Ectodermal cell (in vitro differentiated cells): ENCODE results near the gene DEPP1.

Experiments
- H3K27ac ChIP-seq: 2 replicates; pipeline ENCODE4 v1.7.0; 2013; ENCODE audit warnings: mild to moderate bottlenecking, low read depth, low read length; ENCODE audit not compliant: insufficient read depth, poor library complexity, severe bottlenecking
- H3K27me3 ChIP-seq: 2 replicates; pipeline ENCODE4 v1.7.0; 2013; ENCODE audit warnings: mild to moderate bottlenecking, low read length; ENCODE audit not compliant: insufficient read depth, control insufficient read depth, poor library complexity, severe bottlenecking
- H3K36me3 ChIP-seq: one replicate; pipeline ENCODE4 v1.7.0; 2013; ENCODE audit warnings: low read length; ENCODE audit not compliant: control insufficient read depth, insufficient read depth
- H3K4me1 ChIP-seq: one replicate; pipeline ENCODE4 v1.7.0; 2013; ENCODE audit warnings: low read length; ENCODE audit not compliant: control insufficient read depth, insufficient read depth
- H3K4me3 ChIP-seq: 2 replicates; pipeline ENCODE4 v1.7.0; 2013; ENCODE audit warnings: low read depth, low read length, control low read depth; ENCODE audit not compliant: insufficient read depth
- H3K9me3 ChIP-seq: 2 replicates; pipeline ENCODE4 v1.7.0; 2013; ENCODE audit warnings: mild to moderate bottlenecking, low read length, moderate library complexity; ENCODE audit not compliant: control insufficient read depth
- WGBS, 2 experiments: methylation state at CpG; one replicate each; pipeline ENCODE4 v1.1.7; 2013; ENCODE audit warnings: missing lambda C conversion rate in 2 of 2; 5-methylcytosine and 5-hydroxymethylcytosine counted together

DEPP1 gene

GRCh38 chr10:45001381-45002148, 23.0 kb upstream of the DEPP1 start:
- Histone ChIP-seq H3K36me3 (peaks cover 18% of the 10 kb centered on the region), H3K4me1 (peaks cover 4% of the 10 kb centered on the region), H3K27me3 (no peaks in the 10 kb centered on the region), H3K27ac (no peak overlapping the region), H3K9me3 (no peaks in the 10 kb centered on the region), H3K4me3 (peak overlapping the region; percentile 64)
- 26 to 33% methylated on average over 10 to 11 of the region's 13 CpGs for WGBS, 2 experiments

GRCh38 chr10:45000752-45001380, 22.3 kb upstream of the DEPP1 start, which contains the start of gene ZNF22:
TSS of gene ZNF22 (plus strand) at chr10:45000923. CDS start at chr10:45003369, 2,446 bp downstream.
- Histone ChIP-seq H3K4me1 (peaks cover 4% of the 10 kb centered on the region), H3K36me3 (peaks cover 18% of the 10 kb centered on the region), H3K4me3 (peak within 1 kb of the TSS; percentile 64), H3K27ac (peak within 1 kb of the TSS; percentile 78), H3K27me3 (no peaks in the 10 kb centered on the region), H3K9me3 (no peaks in the 10 kb centered on the region)
- WGBS, 2 experiments, result 2% methylated on average over 79 of the region's 79 CpGs

GRCh38 chr10:45000138-45000751, 21.6 kb upstream of the DEPP1 start:
- Histone ChIP-seq H3K4me1 (peaks cover 4% of the 10 kb centered on the region), H3K27me3 (no peaks in the 10 kb centered on the region), H3K36me3 (peaks cover 18% of the 10 kb centered on the region), H3K9me3 (no peaks in the 10 kb centered on the region), H3K4me3 (peak overlapping the region; percentile 64), H3K27ac (peak overlapping the region; percentile 78)
- 66 to 67% methylated on average over 12 of the region's 12 CpGs for WGBS, 2 experiments

GRCh38 chr10:44998146-44998631, 19.6 kb upstream of the DEPP1 start:
- Histone ChIP-seq H3K4me3 (no peak overlapping the region), H3K27ac (no peak overlapping the region), H3K27me3 (no peaks in the 10 kb centered on the region), H3K36me3 (peaks cover 4% of the 10 kb centered on the region), H3K4me1 (peaks cover 8% of the 10 kb centered on the region), H3K9me3 (no peaks in the 10 kb centered on the region)
- 93 to 95% methylated on average over 6 of the region's 6 CpGs for WGBS, 2 experiments

GRCh38 chr10:44997105-44997748, 18.6 kb upstream of the DEPP1 start:
- Histone ChIP-seq H3K36me3 (no peaks in the 10 kb centered on the region), H3K27ac (no peak overlapping the region), H3K4me1 (peaks cover 8% of the 10 kb centered on the region), H3K9me3 (no peaks in the 10 kb centered on the region), H3K27me3 (no peaks in the 10 kb centered on the region), H3K4me3 (no peak overlapping the region)
- 89 to 96% methylated on average over 5 to 6 of the region's 6 CpGs for WGBS, 2 experiments

- 93% methylated on average over 9 of the region's 9 CpGs for WGBS, 2 experiments
- no peaks in the 10 kb centered on the region for H3K9me3 ChIP-seq
- H3K4me1 ChIP-seq, result peaks cover 16% of the 10 kb centered on the region
- H3K36me3 ChIP-seq, result no peaks in the 10 kb centered on the region
- H3K27me3 ChIP-seq, result no peaks in the 10 kb centered on the region
- H3K4me3 ChIP-seq, result no peak overlapping the region
- no peak overlapping the region for H3K27ac ChIP-seq
Measured at GRCh38 chr10:44995914-44996669, 17.5 kb upstream of the DEPP1 start.

- Histone ChIP-seq H3K27ac (no peak overlapping the region), H3K27me3 (no peaks in the 10 kb centered on the region), H3K9me3 (no peaks in the 10 kb centered on the region), H3K4me1 (peaks cover 21% of the 10 kb centered on the region), H3K36me3 (no peaks in the 10 kb centered on the region), H3K4me3 (no peak overlapping the region)
- 89 to 91% methylated on average over 4 of the region's 4 CpGs for WGBS, 2 experiments
Measured at GRCh38 chr10:44995581-44995913, 16.9 kb upstream of the DEPP1 start.

GRCh38 chr10:44994752-44995530, 16.3 kb upstream of the DEPP1 start:
- no peak overlapping the region for H3K27ac ChIP-seq
- H3K27me3 ChIP-seq, result no peaks in the 10 kb centered on the region
- peaks cover 22% of the 10 kb centered on the region for H3K4me1 ChIP-seq
- WGBS, 2 experiments, result 90 to 91% methylated on average over 9 of the region's 9 CpGs
- no peak overlapping the region for H3K4me3 ChIP-seq
- H3K36me3 ChIP-seq, result no peaks in the 10 kb centered on the region
- no peaks in the 10 kb centered on the region for H3K9me3 ChIP-seq
